ENCODE results near the gene PTS.

Gene PTS

DNA sequence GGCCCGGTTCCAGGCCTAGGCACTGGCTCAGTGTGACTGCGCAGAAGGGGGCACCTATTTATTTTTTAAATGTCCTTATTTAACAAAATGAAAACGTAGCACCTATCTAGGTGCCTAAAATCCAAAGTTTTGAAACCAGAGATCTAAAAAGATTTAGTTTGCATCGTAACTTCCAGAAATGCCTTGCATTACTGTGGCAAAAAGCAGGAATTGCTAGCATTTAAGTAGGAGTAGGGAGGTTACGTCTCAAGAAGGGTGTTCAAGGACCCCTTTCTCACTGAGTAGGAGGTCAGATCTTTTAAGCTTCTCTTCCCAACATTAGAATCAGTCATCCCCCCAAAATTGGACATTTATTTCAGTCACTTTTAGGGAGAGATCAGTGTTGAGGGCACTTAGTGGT is 42.2 kb downstream of the PTS start:
- no peak for DNase-seq

DNA sequence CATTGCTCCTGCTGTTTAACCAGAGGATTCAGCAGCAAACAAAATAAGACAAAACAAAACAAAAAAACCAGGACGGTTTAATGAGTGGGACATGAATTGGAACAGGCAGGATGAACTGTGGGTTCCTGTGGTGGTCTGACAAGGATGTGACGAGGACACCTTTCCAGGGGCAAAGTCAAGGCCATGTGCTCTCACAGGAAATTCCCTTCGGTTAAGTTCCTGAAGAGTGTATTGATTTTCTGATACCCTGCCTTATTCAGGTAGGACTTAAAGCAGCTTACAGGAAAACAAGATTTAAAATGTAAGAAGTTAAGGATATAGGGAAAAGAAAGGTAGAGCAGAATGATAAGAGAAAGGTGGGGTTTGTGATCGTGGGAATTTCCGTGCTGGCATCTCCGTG is 42.9 kb downstream of the PTS start:
- no peak for DNase-seq

DNA sequence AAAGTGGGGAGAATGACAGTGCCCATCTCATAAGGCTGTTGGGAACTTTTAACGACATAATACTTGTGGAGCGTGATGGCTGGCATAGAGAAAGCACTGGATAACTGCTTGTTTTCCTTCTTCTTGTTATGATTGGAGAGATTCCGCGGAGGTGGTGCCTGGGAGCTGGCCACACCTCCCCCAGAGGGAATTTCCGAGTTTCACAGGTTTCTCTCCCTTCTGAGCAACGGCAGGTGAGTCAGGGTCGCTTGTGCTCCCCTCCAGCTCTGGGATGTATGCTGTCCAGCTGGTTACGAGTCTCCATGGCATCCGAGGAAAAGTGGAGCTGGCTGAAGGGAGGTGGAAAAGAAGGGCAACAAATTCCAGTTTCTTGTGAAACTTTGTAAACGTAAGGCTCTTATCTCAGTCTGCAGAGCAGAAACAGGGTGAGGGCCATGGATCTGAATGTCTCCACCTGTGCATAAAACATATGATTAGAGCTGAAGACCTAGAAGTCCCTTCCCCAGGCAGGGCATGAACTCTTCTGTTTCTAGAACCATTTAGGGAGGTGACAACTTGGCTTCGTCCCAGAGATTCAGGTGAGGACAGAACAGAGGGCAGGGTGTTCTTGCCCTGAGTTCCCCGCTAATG is 44.4 kb downstream of the PTS start:
- no peak for DNase-seq

DNA sequence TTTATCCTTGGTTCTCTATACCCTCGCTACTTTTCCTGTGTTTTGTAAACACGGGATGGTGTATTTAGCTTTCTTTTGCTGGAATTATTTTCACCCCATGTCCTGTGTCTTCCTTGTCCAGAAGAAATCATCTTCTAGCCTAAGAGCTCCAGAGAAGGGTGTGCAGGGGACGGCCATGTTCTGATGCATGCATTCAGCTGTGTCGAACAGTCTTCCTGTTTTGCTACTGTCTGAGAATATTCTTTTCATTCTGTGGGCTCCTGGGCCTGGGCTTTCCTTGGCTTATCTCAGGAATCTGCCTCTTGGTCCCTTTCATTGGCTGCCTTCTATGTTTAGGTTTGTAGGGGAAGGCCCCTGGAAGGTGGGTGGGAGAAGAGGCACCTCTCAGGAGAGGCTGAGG is 45.0 kb downstream of the PTS start:
- DNase-seq, result no peak

DNA sequence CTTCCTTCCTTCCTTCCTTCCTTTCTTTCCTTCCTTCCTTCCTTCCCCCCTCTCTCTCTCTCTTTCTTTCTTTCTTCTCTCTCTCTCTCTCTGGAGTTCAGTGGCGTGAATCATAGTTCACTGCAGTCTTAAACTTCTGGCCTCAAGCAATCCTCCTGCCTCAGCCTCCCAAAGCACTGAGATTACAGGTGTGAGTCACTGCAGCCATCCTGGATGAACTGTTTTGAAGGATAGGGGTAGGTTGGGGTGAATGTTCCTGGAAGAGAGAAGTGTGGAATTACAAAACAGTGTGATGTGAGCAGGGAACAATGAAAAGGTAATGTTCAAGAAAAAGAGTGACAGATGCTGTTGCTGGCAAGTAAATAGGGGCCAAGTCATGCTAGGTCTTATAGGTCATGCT is 46.8 kb downstream of the PTS start:
- no peak for DNase-seq

DNA sequence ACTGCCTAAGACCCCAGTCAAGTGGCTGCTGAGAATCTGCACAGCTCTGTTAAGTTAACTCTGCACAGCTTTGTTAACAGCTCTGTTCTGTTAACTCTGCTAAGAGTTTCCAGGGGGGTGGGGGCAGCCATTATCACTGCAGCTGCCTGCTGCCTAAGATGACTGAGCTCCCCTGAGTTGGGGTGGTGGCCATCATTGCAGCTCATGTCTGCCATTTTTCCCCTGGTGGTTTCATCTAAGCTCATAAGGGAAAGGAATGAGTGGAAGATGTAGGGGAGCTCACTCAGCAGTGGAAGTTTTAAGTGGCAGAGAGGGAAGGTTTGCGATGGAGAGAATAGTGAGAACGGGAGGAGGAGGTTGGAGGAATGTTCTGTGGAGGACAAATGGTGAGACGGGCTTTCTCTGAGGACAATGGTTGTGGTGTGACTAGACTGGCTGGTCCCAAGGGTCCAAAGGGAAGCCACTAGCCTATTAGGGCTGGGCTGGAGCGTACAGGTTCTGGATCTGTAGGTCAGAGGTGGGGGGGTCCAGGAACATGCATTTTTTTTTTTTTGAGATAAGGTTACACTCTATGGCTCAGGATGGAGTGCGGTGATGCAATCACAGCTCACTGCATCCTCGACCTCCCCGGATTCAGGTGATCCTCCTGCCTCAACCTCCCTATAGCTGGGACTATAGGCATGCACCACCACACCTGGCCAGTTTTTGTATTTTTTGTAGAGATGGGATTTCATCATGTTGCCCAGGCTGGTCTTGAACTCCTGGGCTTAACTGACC is 48.0 kb downstream of the PTS start:
- no peak for DNase-seq

DNA sequence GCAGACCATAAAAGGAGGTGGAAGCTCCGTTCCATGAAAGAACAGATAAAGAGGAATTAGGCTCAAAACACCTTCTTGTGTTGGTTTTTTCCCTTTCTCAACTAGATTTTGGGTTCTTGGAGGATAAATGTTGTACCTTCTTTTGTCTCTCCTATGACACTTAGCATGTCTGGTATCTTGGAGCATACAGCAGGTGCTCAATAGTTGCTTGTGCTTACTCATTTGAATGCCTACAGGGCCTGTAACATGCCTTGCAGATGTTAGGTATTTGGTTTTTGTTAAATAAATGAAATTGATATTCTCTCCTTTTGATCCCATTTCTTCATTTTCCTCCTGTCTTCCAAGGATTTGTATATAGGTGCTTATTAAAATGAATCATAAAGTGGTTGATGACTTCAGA is 50.8 kb downstream of the PTS start:
- DNase-seq, result no peak

DNA sequence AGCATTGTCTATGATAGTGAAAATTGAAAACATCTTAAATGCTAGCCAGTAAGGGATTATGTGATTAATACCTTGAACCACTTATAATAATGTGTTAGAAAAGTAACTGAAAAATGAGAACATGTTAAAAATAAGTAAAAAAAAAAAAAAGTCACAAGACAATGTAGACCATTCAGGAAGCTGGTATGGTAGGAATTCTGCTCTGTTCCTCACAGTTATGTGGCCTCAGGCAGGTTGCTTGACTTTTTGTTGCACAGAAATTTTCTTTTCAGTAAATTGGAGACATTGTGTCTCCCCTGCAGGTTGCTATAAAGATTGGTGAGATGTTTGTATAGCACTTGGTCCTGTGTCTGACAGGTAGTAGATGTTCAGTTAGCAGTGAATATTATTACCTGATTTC is 51.7 kb downstream of the PTS start:
- no peak for DNase-seq

DNA sequence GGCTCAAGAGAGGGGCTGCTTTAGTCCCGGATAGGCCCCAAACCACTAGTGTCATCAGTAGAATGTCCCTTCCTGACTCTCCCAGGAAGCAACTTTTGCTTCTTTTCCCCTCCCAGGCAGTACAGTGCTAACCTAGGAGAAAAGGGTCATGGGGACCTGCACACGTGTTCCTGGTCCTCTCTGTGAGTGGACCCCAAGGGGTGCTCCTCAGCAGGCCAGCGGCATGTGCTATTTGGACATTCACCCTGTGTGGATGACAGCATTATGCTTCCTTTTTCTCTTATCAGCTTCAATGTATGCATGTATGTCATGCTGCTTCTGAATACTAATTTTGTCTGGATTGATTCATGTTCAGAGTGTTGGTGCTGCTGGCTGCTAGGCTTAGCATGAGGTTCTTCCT is 52.6 kb downstream of the PTS start:
- no peak for DNase-seq

DNA sequence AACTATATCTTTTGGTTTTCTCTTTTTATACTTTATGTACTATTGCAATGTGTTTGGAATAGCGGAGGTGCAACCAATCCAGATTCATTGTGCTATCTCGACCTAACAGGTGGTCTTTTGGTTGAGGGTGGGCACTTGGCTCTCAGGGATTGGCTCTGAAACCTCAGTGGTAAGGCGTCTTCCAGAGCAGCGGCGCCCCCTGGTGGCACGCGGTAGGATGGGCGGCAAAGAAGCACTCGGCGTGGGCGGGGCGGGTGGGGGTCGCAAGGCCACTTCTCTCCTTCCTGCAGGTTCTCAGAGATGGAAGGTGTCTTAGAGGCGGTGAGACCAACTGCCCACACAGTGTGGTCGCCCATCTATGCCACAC is 53.7 kb downstream of the PTS start:
- DNase-seq, result peak; percentile 67

DNA sequence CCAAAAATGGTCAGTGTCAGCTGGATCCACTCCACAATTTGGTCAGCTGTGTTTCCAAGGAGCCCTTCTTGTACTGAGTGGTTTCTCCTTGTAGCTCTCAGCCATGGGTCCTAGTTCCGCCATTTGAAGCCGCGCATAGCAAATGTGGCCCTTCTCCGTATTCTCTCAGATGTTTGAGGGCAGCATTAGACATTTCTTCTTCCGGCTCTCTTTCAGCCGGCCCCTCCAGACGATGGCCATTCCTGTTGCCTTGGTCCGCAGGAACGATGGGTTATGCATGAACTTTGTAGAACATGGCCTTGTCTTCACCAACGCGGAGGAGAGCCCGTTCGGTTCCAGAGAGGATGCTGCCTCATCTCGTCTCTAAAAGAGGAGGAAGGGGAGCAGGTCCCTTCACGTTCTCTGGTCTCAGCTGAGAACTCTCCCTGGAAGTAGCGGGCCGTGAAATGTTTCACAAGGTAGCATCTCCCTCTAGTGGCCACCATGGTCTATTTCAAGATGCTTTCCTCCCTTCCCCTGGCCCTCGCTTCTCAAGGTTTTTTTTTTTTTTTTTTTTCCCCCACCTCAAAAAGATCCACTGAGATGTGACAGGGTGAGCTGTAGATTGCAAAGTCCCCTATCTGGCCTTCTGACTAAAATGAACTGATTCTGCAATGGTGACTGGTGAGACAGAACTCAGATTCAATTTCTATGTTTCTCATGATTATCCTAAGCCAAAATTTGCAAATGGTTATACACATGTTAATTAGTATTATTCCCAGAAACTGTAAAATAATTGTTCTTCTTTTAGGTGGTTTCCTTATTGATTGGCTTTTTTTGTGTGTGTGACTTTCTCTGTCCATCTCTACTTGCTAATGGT is 54.3 kb downstream of the PTS start:
- DNase-seq, result peak; percentile 72

DNA sequence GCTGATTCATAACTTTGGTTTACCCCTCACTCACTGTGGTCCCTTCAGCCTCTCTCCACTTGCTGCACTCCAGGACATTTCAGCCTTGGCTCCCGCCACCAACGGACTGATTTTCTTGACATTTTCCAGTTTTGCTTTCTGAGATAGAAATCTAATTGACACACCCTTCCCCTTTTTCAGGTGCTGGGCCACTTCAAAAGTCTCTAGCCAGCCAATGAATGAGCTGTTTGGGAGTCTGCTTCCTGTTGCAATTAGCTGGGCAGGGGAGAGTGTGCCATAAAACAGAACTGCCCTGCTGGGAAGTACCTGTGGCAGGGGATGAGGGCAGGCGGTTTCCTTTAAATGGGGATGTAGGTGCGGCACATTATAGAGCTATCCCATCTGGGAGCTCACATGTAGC is 55.5 kb downstream of the PTS start:
- DNase-seq, result no peak
